ENCODE data around the gene TXNDC2.

Gene TXNDC2

DNA sequence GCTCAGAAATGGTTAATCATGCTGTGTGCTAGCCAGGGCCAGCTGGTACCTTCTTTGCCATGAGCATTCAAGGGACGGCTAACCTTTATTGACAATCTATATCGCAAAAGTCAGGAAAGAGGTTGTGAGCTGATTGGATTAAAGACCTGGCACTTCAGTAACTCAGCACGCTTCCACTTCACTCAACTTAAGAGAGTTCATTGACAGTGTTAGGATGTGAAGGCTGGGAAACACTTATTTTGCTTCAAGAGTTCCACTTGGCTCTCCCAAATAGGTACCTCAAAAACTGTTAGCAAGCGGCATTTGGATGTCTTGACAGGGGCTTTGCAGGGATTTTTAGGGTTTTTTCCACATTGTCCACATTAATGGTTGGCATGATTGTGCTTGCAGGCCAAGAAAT is 25.1 kb upstream of the TXNDC2 start:
- no peak for DNase-seq (ENCODE audit: low read depth)

DNA sequence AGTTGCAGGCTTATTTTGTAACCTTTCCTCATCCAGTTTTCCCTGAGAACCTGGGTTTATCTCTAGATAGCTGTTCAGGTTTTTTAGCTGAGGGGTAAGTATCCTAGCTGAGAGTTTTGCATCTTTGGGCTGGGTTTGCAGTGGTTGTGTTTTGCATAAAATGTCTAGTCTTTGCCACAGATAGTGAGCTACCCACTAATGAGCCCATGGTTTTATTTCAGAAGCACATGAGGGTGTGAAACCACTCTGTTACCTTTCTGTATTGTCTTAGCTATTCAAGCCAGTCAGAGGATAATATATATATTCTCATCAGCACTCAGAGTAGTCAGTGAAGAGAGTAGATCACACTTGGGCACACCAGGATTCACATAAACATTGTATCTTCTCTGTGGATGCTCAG is 24.6 kb upstream of the TXNDC2 start:
- DNase-seq (ENCODE audit: low read depth), result no peak

DNA sequence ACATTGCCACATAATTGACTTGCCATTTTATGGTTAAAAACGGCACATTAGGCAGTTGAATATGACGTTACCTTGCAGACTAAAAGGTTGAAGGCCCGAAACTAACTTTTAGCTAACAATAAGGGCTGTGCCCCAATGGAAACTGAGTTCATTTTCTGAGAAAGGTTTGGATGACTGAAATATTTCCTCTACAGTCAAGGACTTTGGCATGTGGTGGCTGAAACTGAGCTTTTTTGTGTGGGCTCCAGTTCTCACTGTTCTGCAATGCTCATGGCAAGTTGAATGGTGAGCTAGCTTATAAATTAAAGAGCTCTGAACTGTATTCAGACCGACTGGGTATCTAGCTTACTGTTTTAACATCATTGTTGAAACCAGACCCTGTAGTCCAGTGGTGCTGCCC is 23.8 kb upstream of the TXNDC2 start:
- no peak for DNase-seq (ENCODE audit: low read depth)

DNA sequence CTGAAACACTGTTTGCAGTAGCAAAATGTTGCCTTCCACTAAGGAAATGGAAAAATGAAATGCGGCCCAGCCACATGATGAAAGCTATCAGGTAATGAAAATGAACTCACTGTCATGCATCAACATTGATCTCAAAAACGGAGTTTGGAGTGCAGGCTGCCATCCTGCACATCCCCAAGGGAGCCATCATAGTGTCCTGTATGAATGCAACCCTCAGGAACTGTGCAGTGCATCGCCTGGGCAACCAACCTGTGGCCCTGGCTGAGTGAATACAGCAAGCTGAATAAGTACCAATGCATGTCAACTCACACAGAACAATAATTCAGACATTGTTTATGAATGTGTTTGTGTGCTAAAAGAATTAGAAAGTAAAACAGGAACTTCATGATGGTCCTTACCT is 23.1 kb upstream of the TXNDC2 start:
- no peak for DNase-seq (ENCODE audit: low read depth)

DNA sequence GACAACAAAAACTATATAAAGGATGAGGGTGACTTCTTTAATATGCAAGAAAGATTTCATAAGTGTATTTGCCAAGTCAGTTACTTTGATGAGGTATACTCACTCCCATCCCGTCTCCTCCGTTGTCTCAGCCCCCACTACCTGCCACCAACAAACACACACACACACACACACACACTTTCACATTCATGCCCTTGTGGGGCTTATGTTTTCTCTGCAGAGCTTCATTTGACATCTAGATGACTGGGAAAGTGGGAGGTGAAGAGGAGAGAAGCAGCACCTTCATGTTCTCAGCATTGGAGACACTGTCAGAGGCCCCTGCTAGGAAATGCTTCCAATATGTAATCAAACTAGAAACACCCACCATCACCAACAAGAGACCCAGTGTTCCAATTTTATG is 22.5 kb upstream of the TXNDC2 start:
- DNase-seq (ENCODE audit: low read depth), result no peak

DNA sequence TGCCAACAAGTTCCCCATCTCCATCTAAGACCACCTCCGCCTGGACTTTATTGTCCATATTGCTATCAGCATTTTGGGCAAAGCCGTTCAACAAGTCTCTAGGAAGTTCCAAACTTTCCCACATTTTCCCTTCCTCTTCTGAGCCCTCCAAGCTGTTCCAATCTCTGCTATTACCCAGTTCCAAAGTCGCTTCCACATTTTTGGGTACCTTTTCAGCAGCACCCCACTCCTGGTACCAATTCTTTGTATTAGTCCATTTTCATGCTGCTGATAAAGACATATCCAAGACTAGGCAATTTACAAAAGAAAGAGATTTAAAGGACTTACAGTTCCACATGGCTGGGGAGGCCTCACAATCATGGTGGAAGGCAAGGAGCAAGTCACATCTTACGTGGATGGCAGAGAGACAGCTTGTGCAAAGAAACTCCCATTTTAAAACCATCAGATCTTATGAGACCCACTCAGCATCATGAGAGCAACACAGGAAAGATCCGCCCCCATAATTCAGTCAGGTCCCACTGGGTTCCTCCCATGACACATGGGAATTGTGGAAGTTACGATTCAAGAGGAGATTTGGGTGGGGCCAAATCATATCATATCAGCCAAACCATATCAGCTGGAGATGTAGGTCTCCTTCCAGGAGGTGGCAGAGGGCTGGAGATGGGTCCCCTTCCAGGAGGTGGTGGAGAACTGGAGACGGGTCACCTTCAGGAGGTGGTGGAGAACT is 19.8 kb upstream of the TXNDC2 start:
- no peak for DNase-seq (ENCODE audit: low read depth)

DNA sequence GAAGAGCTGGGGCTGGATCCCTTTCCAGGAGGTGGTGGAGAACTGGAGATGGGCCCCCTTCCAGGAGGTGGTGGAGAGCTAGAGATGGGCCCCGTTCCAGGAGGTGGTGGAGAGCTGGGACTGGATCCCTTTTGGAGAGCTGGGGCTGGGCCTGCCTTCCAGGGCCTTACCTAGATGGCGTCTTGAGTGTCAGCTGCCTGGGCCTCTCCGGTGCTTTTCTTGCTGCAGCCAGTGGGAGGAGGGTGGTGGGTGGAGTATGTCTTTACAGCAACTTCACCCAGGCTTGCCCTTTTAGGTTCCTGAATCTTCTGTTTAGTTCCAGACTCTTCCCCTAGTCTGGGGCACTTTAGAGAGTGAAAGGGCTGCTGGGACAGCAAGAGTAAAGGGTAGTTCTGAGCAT is 19.1 kb upstream of the TXNDC2 start:
- DNase-seq (ENCODE audit: low read depth), result no peak

DNA sequence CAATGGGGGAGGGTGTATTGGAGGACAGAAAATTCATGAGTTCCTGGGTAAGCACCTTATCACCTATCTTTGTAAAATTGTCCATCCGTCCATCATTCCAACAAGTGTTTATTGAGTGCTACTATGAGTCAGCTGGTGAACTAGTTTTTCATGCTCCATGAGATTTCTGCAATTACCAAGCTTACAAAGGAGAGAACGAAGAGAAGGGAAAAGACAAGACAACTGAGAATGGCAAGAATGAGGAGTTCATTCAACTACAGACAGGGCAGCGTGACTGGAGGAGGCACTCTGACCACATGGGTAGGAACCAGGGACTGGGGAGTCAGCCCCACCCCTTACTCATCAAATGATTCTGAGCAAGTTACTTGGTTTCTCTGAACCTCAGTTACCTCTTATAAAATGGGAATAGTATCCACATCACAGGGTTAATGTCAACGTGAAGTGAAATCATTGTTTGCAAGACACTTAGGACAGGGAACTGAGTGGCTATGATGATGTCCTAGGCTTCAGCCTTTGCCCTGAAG is 18.6 kb upstream of the TXNDC2 start:
- DNase-seq (ENCODE audit: low read depth), result no peak

DNA sequence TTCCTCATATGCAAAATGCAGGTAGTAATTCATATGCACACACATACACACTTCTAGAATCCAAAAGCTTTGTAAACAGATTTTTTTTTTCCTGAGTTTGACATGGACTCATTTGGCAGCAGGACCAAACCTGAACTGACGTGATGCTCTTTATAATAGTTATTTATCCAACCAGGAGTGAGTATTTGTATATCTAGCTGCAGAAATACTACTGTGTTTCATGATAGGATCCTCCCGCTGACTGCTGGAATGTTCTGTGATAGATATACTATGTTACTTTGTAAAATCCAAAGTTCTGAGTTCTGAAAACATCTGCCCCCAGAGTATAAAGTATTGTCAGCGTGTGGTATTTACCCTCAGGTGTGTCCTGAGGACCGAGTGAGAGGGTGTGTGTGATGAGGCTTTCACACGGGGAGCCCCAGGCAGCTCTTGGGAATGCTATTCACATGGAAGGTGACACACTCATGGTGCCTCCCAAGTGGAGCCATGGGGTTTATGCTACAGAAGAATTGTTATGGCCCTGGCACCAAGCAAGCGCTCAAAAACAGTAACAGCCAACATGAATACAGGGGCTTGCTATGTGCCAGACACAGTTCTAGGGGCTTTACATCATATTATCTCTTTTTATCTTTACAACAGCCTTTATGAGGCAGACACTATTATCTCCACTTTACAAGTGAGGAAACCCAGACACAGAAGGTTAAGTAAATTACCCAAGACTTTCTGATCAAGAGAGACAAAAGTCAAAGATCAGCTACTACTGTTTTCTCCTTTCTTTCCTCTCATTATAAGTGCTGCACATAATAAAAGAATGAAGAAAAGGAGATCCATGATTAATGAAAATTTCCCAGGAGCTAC is 16.7 kb upstream of the TXNDC2 start:
- DNase-seq (ENCODE audit: low read depth), result no peak

DNA sequence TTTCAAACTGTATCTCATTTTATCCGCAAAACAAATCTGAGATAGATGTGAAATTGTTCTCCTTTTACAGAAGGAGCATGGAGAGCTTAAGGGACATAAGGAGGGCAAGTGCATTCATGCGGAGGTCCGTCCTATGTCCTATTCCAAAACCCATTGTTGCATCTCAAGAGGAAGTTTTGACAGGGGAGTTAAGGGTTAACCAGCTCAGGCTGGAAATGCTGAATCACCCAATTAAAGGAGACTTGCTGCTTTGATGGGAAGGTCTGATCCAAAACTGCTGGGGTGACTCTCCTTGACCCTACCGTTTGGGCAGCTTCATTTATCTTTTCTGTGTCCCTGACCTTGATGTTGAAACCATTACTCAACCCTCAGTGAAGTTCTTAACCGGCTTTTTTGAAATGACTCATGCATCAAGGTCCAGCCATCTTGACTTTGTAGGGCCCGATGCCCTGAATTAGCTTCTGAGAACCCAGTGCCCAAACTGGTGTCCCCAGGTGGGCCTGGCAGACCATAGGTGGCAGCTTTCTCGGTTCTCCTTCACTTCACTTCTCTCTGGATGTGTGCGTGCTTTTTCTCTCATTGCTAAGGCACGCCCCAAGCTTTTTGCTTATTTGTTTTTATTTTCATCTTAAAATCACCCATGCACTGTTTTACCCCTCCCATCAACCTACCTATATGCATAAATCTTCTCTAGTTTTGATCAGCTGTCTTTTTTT is 15.9 kb upstream of the TXNDC2 start:
- peak; percentile 89 for DNase-seq (ENCODE audit: low read depth)

DNA sequence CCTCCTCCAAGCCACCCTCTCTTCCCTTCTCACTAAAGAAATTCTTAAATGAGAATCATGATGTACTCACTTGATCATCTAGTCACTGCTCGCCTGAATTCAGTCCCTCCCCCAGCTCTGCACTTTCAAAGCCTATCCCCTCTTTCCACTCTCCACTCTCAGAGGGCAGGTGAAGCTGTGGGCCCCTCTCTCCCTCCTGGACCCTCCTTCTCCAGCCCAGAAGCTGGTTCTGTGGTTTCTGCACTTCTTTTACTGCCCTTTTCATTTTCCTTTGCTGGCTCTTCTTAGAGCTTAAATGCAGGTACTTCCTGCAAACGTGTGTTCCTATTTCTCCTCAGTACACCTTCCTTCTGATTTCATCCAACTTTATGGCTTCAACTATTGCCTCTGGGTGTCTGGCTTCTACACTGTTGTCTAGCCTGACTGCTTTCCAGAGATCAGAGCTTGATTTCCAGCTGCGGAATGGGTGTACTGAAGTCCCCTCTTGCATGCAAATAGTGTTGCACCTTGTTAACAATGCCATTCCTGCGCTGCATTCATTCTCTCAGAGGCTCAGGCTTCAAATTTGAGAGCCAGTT is 15.3 kb upstream of the TXNDC2 start:
- DNase-seq (ENCODE audit: low read depth), result no peak

DNA sequence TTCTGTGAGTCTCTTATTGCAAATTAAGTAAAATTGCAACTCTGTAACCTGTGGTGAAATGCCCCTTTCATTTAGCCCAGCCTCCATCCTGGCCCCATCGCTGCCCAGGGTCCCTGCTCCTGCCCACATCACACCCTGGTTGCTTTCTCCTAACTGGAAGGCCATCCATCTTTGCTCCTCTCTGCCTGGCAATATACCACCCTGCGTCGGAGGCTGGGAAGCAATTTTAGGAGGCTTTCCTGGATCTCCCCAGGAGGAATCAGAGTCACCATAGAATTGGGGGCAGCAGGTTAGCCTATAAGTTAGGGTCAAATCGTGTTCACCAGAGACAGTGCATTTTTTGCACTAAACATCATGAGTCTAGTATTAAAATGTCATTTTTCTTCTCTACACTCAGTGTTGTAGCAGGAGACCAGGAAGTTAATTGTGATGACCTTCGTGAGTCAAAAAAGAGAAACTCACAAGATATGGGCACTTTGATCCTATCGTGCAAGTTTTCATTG is 14.5 kb upstream of the TXNDC2 start:
- no peak for DNase-seq (ENCODE audit: low read depth)

DNA sequence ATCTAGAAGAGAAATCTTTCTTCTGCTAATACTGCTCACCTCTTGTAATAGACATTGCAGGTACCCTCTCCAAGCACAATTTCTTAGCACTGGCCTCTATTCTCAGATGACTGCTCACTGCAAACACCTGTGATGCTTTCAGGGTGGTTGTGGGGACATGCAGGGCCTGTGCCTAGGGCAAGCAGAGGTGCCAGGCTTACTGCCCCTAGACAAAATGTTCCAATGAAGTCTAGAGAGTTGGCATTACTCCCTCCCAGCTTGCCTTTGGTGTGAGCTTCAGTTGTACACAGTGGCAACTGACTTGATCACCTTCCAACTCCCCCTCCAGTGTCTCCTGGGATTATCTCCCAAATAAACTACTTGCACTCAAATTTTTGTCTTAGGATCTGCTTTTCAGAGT is 12.9 kb upstream of the TXNDC2 start:
- no peak for DNase-seq (ENCODE audit: low read depth)

DNA sequence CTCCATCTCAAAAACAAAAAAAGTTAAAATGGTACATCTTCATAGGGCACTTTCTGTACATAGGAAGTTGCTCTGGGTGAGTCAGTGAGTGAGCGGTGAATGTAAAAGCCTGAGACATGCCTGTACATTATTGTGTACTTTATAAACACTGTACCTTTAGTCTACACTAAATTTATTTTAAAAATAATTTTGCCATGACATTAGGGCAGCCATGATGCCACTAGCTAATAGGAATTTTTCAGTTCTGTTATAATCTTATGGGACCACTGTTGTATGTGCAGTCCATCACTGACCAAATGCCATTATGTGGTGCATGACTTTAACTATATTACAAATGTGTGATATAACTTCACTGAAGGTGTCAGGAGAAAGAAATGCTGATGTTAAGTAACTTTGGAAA is 11.0 kb upstream of the TXNDC2 start:
- peak; percentile 34 for DNase-seq (ENCODE audit: low read depth)

DNA sequence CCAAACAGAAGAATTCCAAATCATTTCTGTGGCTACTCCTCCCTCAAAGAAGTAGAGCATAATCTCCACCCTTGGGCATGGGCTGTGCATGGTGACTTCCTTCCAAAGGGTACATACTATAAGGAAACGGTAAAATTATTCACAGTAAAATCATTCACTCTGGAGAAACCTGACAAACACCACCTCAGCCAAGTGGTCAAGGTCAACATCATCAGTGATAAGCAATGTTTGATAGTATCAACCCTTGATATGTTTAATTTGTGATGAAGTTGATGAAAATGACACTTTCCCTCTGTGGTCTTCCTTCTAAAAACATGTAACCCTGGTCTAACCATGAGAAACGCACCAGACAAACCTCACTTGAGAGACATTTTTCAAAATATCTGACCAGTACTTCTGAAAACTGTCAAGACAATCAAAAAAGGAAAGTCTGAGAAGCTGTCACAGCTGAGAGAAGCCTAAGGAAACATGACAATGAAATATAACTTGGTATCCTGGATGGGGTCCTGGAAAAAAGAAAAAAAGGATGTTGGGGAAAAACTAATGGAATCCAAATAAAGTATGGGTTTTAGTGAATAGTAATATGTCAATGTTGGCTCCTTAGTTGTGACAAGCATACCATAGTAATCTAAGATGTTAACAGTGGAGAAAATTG is 9.4 kb upstream of the TXNDC2 start:
- DNase-seq (ENCODE audit: low read depth), result no peak

DNA sequence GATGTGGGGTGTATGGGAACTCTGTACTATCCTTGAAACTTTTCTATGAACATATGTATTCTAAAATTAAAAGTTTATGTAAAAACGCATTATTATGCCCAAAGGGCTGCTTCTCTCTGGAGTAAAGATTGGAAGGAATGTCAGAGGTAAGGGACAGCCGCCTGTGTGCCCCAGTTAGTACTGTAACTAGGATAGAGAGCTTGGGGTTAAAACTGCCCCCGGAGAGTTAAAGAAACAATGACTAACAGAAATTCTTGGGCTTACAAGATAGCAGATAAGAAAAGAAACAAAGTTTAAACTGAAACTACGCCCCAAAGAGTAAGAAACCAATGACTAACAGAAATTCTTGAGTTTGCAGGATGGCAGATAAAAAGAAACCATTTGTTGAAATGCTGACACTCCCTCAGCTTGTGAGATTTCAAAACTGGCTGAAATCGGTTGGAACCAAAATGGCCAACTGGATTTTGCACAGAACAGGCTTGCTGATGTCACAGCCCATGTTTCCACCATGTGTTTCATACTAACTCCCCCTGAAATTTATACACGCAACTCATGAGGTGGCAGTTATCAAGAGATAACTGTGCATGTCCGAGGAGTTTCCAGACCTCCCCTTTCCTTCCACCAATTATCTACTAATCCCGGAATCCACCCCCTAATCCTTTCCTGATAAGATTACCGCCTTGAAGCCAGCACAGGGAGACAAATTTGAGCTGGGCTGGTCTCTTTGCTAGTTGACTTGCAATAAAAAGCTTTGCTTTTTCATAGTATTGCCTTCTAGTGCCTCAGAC is 8.7 kb upstream of the TXNDC2 start:
- DNase-seq (ENCODE audit: low read depth), result peak; percentile 90

DNA sequence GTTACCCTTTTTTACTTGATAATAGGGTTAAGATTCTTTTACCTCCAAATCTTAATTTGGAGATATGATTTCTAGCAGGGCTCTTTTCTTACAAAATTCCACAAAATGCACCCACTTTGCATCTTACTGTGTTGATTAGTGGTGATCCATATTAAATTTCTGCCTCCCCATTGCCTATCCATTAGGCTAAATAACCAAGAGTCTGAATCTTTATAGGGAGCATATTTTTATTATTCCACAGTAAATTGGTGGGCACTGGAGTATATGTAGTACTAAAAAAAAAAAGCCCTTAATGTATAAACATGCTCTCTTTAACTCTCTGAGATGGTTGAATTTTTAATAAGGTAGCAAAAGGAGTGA is 8.1 kb upstream of the TXNDC2 start:
- DNase-seq (ENCODE audit: low read depth), result no peak

DNA sequence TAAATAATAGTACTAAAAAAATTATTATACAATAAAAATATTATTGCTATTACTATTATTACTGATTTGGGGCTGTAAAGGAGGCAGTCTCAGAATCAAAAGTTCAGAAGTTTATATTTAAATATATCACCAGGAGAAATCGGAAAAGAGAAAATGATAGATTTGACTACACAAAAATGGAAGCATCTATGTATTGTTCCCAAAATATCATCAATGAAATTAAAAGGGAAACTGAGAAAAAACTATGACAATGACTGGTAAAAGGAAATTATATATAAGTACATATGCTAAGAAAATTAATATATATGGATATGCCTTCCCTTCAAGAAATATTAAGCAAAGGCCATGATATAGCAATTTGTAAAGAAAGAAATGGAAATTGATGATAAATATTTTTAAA is 7.7 kb upstream of the TXNDC2 start:
- no peak for DNase-seq (ENCODE audit: low read depth)

DNA sequence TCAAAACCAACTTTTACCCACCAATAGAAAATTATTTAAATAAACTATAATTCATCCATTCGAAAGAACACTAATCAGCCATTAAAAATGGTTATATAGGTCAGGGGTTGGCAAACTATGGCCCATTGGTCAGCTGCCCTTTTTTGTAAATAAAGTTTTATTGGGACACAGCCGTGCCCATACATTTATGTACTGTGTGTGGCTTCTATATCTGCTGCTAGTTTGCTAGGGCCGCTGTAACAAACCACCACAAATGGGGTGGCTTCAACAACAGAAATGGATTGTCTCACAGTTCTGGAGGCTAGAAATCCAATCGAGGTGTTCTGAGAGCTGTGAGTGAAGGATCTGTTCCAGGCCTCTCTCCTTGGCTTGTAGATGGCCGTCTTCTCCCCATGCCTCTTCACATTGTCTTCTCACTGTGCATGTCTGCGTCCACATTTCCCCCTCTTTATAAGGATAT is 7.0 kb upstream of the TXNDC2 start:
- no peak for DNase-seq (ENCODE audit: low read depth)

DNA sequence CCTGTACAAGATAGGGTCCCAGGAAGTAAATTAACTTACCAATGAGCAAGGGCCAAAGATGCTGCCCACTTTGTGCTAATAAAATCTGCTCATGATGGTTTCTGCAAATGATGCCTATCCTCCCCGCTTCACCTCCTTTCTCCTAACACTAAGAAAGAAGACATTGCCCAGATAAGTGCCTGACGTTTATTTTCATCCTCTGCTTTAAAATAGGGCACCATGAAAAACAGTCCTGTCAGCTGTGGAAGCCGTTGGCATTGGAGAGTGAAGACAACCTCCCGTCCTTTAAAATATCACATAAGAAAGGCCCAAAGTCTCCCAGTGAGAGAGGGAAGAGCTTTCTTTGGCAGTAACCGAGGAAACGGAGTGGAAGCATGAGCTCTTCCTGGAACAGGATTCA is 1.7 kb upstream of the TXNDC2 start:
- DNase-seq (ENCODE audit: low read depth), result no peak

Measured in EH (cell line).